SK-N-MC (cell line): ENCODE measurements around the gene NAPSA.
"Not testable (repeated sequence)": the region's sequence is repeated elsewhere in the genome, so short reads cannot be mapped to it uniquely, and the experiment has no call there.

Experiments
- DNase-seq: peaks from one replicate; pipeline ENCODE4 v3.0.0-alpha.2; 2011; ENCODE audit warnings: low read depth, low spot score
- H3K27ac ChIP-seq: fragments of 200-600 bp; sonication (generic); 2 replicates; pipeline ENCODE4 v1.5.1; 2016; ENCODE audit warnings: mixed run types
- H3K36me3 ChIP-seq: fragments of 200-600 bp; sonication (generic); 2 replicates; pipeline ENCODE4 v1.6.1; 2017; ENCODE audit warnings: antibody characterized with exemption, low read length, mixed read lengths; ENCODE audit not compliant: insufficient read depth
- H3K4me3 ChIP-seq: fragments of 200-600 bp; sonication (generic); 2 replicates; pipeline ENCODE4 v1.5.1; 2016
- H3K9ac ChIP-seq: fragments of 200-600 bp; sonication (generic); 2 replicates; pipeline ENCODE4 v1.8.0; 2017; ENCODE audit warnings: mixed run types, mixed read lengths; ENCODE audit not compliant: insufficient read length
- H3K9me3 ChIP-seq: fragments of 200-600 bp; sonication (generic); 2 replicates; pipeline ENCODE4 v1.6.1; 2017; ENCODE audit warnings: low read depth, mild to moderate bottlenecking, antibody characterized with exemption, low read length, moderate library complexity, mixed read lengths
- EZH2 ChIP-seq: fragments of 200-600 bp; sonication (generic); IDR thresholded peaks from one replicate; pipeline ENCODE4 v1.6.1; 2017; ENCODE audit warnings: antibody characterized with exemption
- FOXP2 ChIP-seq: optimal IDR thresholded peaks from 2 replicates; pipeline ENCODE3; 2011; ENCODE audit warnings: mild to moderate bottlenecking, moderate library complexity; ENCODE audit not compliant: insufficient read depth; ENCODE audit errors: extremely low read length, control extremely low read depth
- POLR2AphosphoS5 ChIP-seq: IDR thresholded peaks from 2 replicates; pipeline ENCODE4 v1.6.1; 2012; ENCODE audit warnings: mild to moderate bottlenecking, low read depth, low read length, borderline replicate concordance

The NAPSA gene

DNA sequence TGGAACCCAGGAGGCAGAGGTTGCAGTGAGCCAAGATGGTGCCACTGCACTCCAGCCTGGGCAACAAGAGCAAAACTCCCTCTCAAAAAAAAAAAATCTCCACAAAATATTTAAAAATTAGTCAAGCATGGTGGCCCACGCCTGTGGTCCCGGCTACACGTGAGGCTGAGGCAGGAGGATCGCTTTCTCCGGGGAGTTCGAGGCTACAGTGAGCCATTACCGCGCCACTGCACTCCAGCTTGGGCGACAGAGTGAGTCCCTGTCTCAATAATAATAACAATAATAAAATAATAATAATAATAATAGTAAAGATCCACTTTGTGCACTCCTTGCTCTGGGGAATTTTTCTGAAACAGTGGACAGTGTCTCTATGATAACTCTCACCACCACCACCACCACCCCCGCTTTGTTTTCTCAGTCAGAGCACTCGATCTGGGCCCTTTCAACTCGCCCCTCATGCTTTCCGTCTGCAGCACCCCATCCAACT lies 8.7 kb downstream of the NAPSA start:
- Histone ChIP-seq H3K4me3 (no peak overlapping the region), H3K9me3 (no peaks in the 10 kb centered on the region), H3K9ac (no peak overlapping the region), H3K27ac (no peak overlapping the region), H3K36me3 (no peaks in the 10 kb centered on the region)
- DNase-seq: no peak
- TF ChIP-seq EZH2 (no peak), FOXP2 (no peak), POLR2AphosphoS5 (no peak)

DNA sequence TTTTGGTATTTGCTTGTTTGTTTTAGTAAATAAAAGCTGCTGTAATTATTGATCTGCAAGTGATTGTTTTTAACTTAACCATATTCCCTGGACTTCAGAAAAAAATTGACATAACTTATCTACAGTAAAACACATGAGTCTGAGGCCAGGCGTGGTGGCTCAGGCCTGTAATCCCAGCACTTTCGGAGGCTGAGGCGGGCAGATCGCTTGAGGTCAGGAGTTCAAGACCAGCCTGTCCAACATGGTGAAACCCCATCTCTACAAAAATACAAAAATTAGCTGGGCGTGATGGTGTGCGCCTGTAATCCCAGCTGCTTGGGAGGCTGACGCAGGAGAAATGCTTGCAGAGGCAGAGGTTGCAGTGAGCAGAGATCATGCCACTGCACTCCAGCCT lies 12.0 kb downstream of the NAPSA start:
- not testable (repeated sequence) for H3K9me3 ChIP-seq, H3K9ac ChIP-seq, H3K27ac ChIP-seq, DNase-seq, H3K4me3 ChIP-seq, H3K36me3 ChIP-seq

GRCh38 chr19:50352242-50352641 lies 13.2 kb downstream of the NAPSA start:
- DNase-seq: no peak
- no peak overlapping the region for H3K9ac ChIP-seq
- no peaks in the 10 kb centered on the region for H3K9me3 ChIP-seq
- TF ChIP-seq EZH2 (no peak), POLR2AphosphoS5 (no peak), FOXP2 (no peak)
- H3K4me3 ChIP-seq: no peak overlapping the region
- H3K27ac ChIP-seq: no peak overlapping the region
- no peaks in the 10 kb centered on the region for H3K36me3 ChIP-seq

- no peak overlapping the region for H3K9ac ChIP-seq
- no peaks in the 10 kb centered on the region for H3K9me3 ChIP-seq
- TF ChIP-seq POLR2AphosphoS5: no peak
- no peak for TF ChIP-seq FOXP2
- TF ChIP-seq EZH2: no peak
- H3K36me3 ChIP-seq: no peaks in the 10 kb centered on the region
- H3K27ac ChIP-seq: no peak overlapping the region
- H3K4me3 ChIP-seq: no peak overlapping the region
- no peak for DNase-seq
Observed at GRCh38 chr19:50349277-50350057, 16.0 kb downstream of the NAPSA start.

- DNase-seq, H3K9ac ChIP-seq, H3K9me3 ChIP-seq, H3K4me3 ChIP-seq, H3K27ac ChIP-seq, H3K36me3 ChIP-seq: not testable (repeated sequence)
Observed at GRCh38 chr19:50347089-50347581, 18.3 kb downstream of the NAPSA start.

GRCh38 chr19:50344661-50345318 lies 20.6 kb downstream of the NAPSA start:
- TF ChIP-seq POLR2AphosphoS5 (no peak), FOXP2 (no peak), EZH2 (no peak)
- no peaks in the 10 kb centered on the region for H3K9me3 ChIP-seq
- no peak overlapping the region for H3K4me3 ChIP-seq
- no peak for DNase-seq
- no peak overlapping the region for H3K9ac ChIP-seq
- no peak overlapping the region for H3K27ac ChIP-seq
- H3K36me3 ChIP-seq: no peaks in the 10 kb centered on the region

DNA sequence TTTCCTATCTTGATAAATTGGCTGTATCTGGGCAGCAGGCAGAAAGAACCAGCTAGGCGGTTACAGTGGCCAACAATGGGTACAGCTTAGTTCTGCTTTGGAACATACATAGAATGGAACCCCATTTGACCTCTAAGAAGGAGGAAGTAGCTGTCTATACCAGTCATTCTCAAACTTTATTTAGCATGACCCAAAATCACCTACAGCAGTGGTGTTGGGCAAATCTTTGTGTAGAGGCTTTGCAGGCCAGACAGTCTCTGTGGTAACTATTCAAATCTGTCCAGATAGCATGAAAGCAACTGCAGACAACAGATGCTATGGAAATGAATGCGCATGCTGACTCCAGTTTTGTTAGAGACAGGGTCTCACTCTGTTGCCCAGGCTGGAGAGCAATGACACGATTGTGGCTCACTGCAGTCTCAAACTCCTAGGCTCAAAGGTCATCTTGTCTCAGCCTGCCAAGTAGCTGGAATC lies 24.3 kb downstream of the NAPSA start:
- H3K4me3 ChIP-seq: no peak overlapping the region
- no peaks in the 10 kb centered on the region for H3K36me3 ChIP-seq
- no peak overlapping the region for H3K27ac ChIP-seq
- no peak overlapping the region for H3K9ac ChIP-seq
- no peak for DNase-seq
- no peak for TF ChIP-seq POLR2AphosphoS5
- TF ChIP-seq EZH2: no peak
- TF ChIP-seq FOXP2: no peak
- no peaks in the 10 kb centered on the region for H3K9me3 ChIP-seq

DNA sequence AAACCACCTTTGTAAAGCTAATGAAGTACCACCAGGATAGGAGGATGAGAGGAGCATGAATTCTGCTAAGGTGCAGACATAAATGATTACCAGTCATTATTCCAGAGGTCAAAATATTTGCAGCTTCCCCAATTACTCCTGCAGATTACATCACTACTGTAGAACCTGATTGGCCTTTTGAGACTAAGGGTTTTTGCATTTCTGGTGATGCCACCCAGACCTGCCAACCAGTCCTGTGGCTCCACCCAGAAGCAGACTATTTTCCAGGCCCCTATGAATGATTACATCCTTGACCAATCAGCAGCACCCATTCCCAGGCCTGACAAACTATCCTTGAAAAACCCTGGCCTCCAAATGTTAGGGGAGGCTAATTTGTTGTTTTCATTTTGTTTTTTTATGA lies 25.1 kb downstream of the NAPSA start:
- Histone ChIP-seq H3K9ac (no peak overlapping the region), H3K4me3 (no peak overlapping the region), H3K9me3 (no peaks in the 10 kb centered on the region), H3K27ac (no peak overlapping the region), H3K36me3 (no peaks in the 10 kb centered on the region)
- no peak for DNase-seq
- TF ChIP-seq FOXP2 (no peak), POLR2AphosphoS5 (no peak), EZH2 (no peak)

DNA sequence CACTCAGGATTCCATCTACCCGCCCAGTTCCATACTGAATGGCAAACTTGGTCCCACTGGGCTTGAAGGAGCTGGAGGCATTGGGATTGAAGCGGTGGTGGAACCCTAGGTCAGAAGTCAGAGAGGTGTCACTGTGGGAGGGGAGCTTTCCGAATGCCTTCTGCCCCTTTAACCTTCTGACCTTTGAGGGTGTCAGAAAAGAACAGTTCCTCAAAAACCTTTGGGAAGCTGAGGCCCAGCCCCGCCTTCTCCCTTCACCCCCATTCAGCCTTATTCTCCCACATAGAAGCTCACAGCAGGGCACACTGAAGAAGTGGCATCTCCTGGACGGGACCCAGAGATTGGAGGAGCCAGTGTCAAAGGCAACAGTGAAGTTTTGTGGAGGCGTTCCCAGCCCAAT lies 28.4 kb downstream of the NAPSA start:
- H3K36me3 ChIP-seq, H3K4me3 ChIP-seq, H3K9ac ChIP-seq, H3K9me3 ChIP-seq, DNase-seq, H3K27ac ChIP-seq: not testable (repeated sequence)
